ENCODE data around the gene IQCC.

IQCC gene

GRCh38 chr1:32257227-32257508 lies 51.7 kb downstream of the IQCC start:
- no peak for DNase-seq (ENCODE audit: low read depth in 2 of 2)

All from stimulated activated CD8-positive, alpha-beta memory T cell treated with anti-CD3 and anti-CD28 coated beads, Interleukin-15, amount 100 ng/mL, for 48 hours (primary cell).